ENCODE measurements around the gene ZFP57. TPM values are rescaled to one million over a fixed set of nuclear protein-coding genes. Genes with fewer than 3 reads are reported as not detected.
A peak's percentile ranks its signal among the peaks of the same experiment; 100 is the strongest.

The ZFP57 gene
- total and polyA plus RNA-seq, 2 of the 13 experiments (the other 11 are each of a cell fraction or from before 2014, with no cell fraction given): not detected

GRCh38 chr6:29628419-29629281 is 52.3 kb downstream of the ZFP57 start (continued):
- TF ChIP-seq MLXIP (CRISPR knock-in tag; IDR thresholded peaks at IDR 0.05; ENCODE audit: borderline replicate concordance): no peak
- 0 out of 2 replicates have a peak, but pooled peaks have one; percentile 20 for TF ChIP-seq SAFB2 (CRISPR knock-in tag; IDR thresholded peaks at IDR 0.05; ENCODE audit: borderline replicate concordance, low read depth)
- TF ChIP-seq ARNTL (CRISPR knock-in tag; IDR thresholded peaks at IDR 0.05): 0 out of 2 replicates have a peak, but pooled peaks have one; percentile 34
- no peak for TF ChIP-seq SNAPC2 (CRISPR knock-in tag; IDR thresholded peaks at IDR 0.05)
- peak; percentile 49; the same call in 1 of the 2 replicates for TF ChIP-seq MAX (IDR thresholded peaks at IDR 0.05)
- 0 out of 2 replicates have a peak, but pooled peaks have one; percentile 42 for TF ChIP-seq ZNF276 (CRISPR knock-in tag; IDR thresholded peaks at IDR 0.05; ENCODE audit: low read depth)
- TF ChIP-seq POLR2G (IDR thresholded peaks at IDR 0.05; ENCODE audit: low read depth, low read length): no peak
- no peak for TF ChIP-seq ZNF3 (CRISPR knock-in tag; IDR thresholded peaks at IDR 0.05)
- peak; percentile 50; the same call in 1 of the 2 replicates for TF ChIP-seq MEIS2 (CRISPR knock-in tag; IDR thresholded peaks at IDR 0.05)
- peak; percentile 73; the same call in 1 of the 2 replicates for TF ChIP-seq ZNF274 (CRISPR knock-in tag; IDR thresholded peaks at IDR 0.05)
- no peak for TF ChIP-seq ZSCAN25 (CRISPR knock-in tag; IDR thresholded peaks at IDR 0.05)
- TF ChIP-seq ZNF496 (CRISPR knock-in tag; IDR thresholded peaks at IDR 0.05; ENCODE audit: insufficient replicate concordance): no peak
- TF ChIP-seq CSRNP1 (CRISPR knock-in tag; IDR thresholded peaks at IDR 0.05): peak; percentile 50; the same call in 1 of the 2 replicates
- no peak for TF ChIP-seq ELF3 (CRISPR knock-in tag; IDR thresholded peaks at IDR 0.05)
- peak; percentile 72; the same call in 1 of the 2 replicates for TF ChIP-seq MTA1 (CRISPR knock-in tag; IDR thresholded peaks at IDR 0.05; ENCODE audit: borderline replicate concordance)
- TF ChIP-seq NFKB2 (CRISPR knock-in tag; IDR thresholded peaks at IDR 0.05; ENCODE audit: borderline replicate concordance): 0 out of 2 replicates have a peak, but pooled peaks have one; percentile 29
- no peak for TF ChIP-seq ZEB1 (IDR thresholded peaks at IDR 0.05; ENCODE audit: insufficient replicate concordance, low read depth)
- no peak for TF ChIP-seq PAX8 (CRISPR knock-in tag; IDR thresholded peaks at IDR 0.05; ENCODE audit: borderline replicate concordance)
- TF ChIP-seq AGO1 (IDR thresholded peaks at IDR 0.05; ENCODE audit: low read depth, low read length, poor library complexity, severe bottlenecking): no peak
- TF ChIP-seq ATF7 (IDR thresholded peaks at IDR 0.05): no peak
- TF ChIP-seq ATF7 (CRISPR knock-in tag; IDR thresholded peaks at IDR 0.05): 0 out of 2 replicates have a peak, but pooled peaks have one; percentile 39
